Measurements from ENCODE around the gene NSUN4. TPM values are rescaled to one million over a fixed set of nuclear protein-coding genes. Genes with fewer than 3 reads are reported as not detected.

Gene NSUN4
- total and polyA plus RNA-seq, 9 donors, result 12.2 to 35.2 (median 17.4) TPM

- Histone ChIP-seq H3K27me3 (no peaks in the 10 kb centered on the region), H3K4me3 (no peak overlapping the region), H3K36me3 (no peaks in the 10 kb centered on the region), H3K9me3 (no peaks in the 10 kb centered on the region), H3K27ac (no peak overlapping the region), H3K4me1 (ENCODE audit: insufficient read depth) (peaks cover 3% of the 10 kb centered on the region)
- 90 to 98% (median 90%) methylated on average over 12 of the region's 12 CpGs for whole genome bisulfite sequencing, 3 donors
- no peak for TF ChIP-seq POLR2A (IDR thresholded peaks at IDR 0.05)
- TF ChIP-seq EP300 (IDR thresholded peaks at IDR 0.05), result no peak
- TF ChIP-seq CTCF (IDR thresholded peaks at IDR 0.05), result no peak
- intact Hi-C loops (cut with DNase I), result loop anchor here in 3 of 4 donors (5.0 to 10.0 kb wide), 3 partner anchors 122 to 770 kb away; no protein-coding TSS in a partner anchor
- no peak for DNase-seq
These were observed 64.6 kb downstream of the NSUN4 start for GRCh38 chr1:46405197-46405555.

DNA sequence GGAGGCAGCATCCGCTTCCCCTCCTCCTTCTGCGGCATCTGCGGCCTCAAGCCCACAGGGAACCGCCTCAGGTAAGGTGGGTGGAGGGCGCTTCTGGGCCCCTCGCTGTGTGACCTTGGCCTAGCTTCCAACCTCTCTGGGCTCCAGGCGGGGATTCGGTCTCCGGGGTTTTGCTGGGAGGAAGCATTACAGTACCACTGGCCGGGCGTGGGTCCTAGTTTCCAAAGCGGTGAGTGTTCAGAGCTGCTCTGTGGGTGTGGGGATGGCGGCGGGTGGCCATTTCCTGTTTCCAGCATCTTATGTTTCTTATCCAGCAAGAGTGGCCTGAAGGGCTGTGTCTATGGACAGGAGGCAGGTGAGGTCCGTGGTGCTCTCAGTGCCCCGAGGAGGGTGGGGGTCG, 65.1 kb downstream of the NSUN4 start:
- H3K9me3 ChIP-seq, result no peaks in the 10 kb centered on the region
- no peaks in the 10 kb centered on the region for H3K36me3 ChIP-seq
- H3K4me3 ChIP-seq, result no peak overlapping the region
- peaks cover 3% of the 10 kb centered on the region for H3K4me1 ChIP-seq (ENCODE audit: insufficient read depth)
- no peak overlapping the region for H3K27ac ChIP-seq
- no peak for DNase-seq
- TF ChIP-seq CTCF (IDR thresholded peaks at IDR 0.05) (no peak), POLR2A (IDR thresholded peaks at IDR 0.05) (no peak), EP300 (IDR thresholded peaks at IDR 0.05) (no peak)
- H3K27me3 ChIP-seq, result no peaks in the 10 kb centered on the region
- intact Hi-C loops (cut with DNase I), result loop anchor here in 3 of 4 donors (5.0 to 10.0 kb wide), 3 partner anchors 122 to 769 kb away; no protein-coding TSS in a partner anchor
- WGBS, 3 donors, result 72 to 76% (median 76%) methylated on average over 17 of the region's 17 CpGs

DNA sequence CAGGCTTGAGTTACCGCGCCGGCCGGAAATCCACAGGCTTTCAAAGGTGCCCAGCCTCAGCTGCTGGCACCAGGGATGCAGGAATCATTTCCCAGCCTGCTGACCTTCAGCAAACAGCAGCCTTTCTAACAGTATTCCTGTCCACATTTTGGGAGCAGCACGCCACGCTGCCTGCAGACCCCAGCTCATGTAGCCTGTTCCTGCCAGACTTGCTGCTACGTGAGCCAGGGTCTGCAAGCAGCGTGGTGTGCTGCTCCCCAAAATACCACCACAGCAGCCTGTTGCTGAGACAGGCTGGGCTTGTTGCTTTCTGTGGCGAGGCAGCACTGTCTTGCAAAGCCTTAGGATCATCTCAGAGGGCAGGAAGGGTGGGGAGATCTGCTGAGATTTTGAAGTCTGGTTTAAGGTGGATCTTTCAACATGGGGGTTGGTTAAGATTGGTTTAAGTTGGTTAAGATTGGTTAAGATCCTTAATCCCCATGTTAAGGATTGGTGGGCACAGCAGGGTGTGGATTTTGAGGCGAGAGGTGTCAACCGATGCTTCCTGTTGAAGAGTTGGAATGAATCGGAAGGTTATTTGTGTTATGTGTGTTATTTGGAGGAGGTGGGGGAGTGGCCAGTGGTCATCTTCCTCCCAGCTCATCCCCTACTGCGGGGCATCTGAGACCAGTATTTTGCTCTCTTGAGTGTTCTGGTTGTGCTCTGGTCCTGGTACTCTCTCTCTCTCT, 66.4 kb downstream of the NSUN4 start:
- H3K9me3 ChIP-seq, result no peaks in the 10 kb centered on the region
- TF ChIP-seq CTCF (IDR thresholded peaks at IDR 0.05) (no peak), EP300 (IDR thresholded peaks at IDR 0.05) (no peak), POLR2A (IDR thresholded peaks at IDR 0.05) (no peak)
- H3K4me1 ChIP-seq (ENCODE audit: insufficient read depth), result peaks cover under 1% of the 10 kb centered on the region
- H3K36me3 ChIP-seq, result no peaks in the 10 kb centered on the region
- H3K27me3 ChIP-seq, result no peaks in the 10 kb centered on the region
- H3K27ac ChIP-seq, result no peak overlapping the region
- 40 to 52% (median 41%) methylated on average over 13 of the region's 13 CpGs for WGBS, 3 donors
- intact Hi-C loops (cut with DNase I), result loop anchor here in 3 of 4 donors (5.0 to 10.0 kb wide), 3 partner anchors 120 to 768 kb away; no protein-coding TSS in a partner anchor
- DNase-seq, result no peak
- peak overlapping the region; percentile 21 for H3K4me3 ChIP-seq

- Histone ChIP-seq H3K4me3 (no peak overlapping the region), H3K4me1 (ENCODE audit: insufficient read depth) (no peaks in the 10 kb centered on the region), H3K9me3 (no peaks in the 10 kb centered on the region), H3K27me3 (no peaks in the 10 kb centered on the region), H3K36me3 (no peaks in the 10 kb centered on the region), H3K27ac (no peak overlapping the region)
- DNase-seq, result no peak
- 93 to 97% (median 96%) methylated on average over 9 of the region's 9 CpGs for WGBS, 3 donors
- intact Hi-C loops (cut with DNase I), result loop anchor here in 3 of 4 donors (5.0 to 10.0 kb wide), 3 partner anchors 120 to 767 kb away; no protein-coding TSS in a partner anchor
- TF ChIP-seq POLR2A (IDR thresholded peaks at IDR 0.05) (no peak), CTCF (IDR thresholded peaks at IDR 0.05) (no peak), EP300 (IDR thresholded peaks at IDR 0.05) (no peak)
These were observed 67.0 kb downstream of the NSUN4 start for GRCh38 chr1:46407636-46408035.

Measured in ovary (tissue), 9 donors.